Measurements from ENCODE around the gene GUCA1C.

Gene GUCA1C

GRCh38 chr3:108953700-108954099 is at the start of gene GUCA1C:
TSS of gene GUCA1C (minus strand) at chr3:108953879. CDS start at chr3:108953762, 117 bp downstream.
- DNase-seq, result no peak

GRCh38 chr3:108998436-108998835 is 44.8 kb upstream of the GUCA1C start:
- DNase-seq, result no peak

- no peak for DNase-seq
Observed at GRCh38 chr3:108985844-108986243, 32.2 kb upstream of the GUCA1C start.

- no peak for DNase-seq
Observed at GRCh38 chr3:108983051-108983450, 29.4 kb upstream of the GUCA1C start.

- no peak for DNase-seq
Observed at GRCh38 chr3:108976058-108976457, 22.4 kb upstream of the GUCA1C start.

GRCh38 chr3:108973019-108973418 is 19.3 kb upstream of the GUCA1C start:
- no peak for DNase-seq

GRCh38 chr3:108972482-108972881 is 18.8 kb upstream of the GUCA1C start:
- no peak for DNase-seq

GRCh38 chr3:108970561-108970960 is 16.9 kb upstream of the GUCA1C start:
- DNase-seq, result no peak

GRCh38 chr3:108966773-108967172 is 13.1 kb upstream of the GUCA1C start:
- no peak for DNase-seq

- no peak for DNase-seq
Observed at GRCh38 chr3:108959017-108959416, 5.3 kb upstream of the GUCA1C start.

GRCh38 chr3:108953210-108953609 is 469 bp downstream of the GUCA1C start:
- DNase-seq, result no peak

GRCh38 chr3:108951820-108952501 is 1.7 kb downstream of the GUCA1C start:
- no peak for DNase-seq

- DNase-seq, result no peak
Observed at GRCh38 chr3:108947855-108948254, 5.8 kb downstream of the GUCA1C start.

GRCh38 chr3:108946292-108947285 is 7.1 kb downstream of the GUCA1C start:
- no peak for DNase-seq

- no peak for DNase-seq
Observed at GRCh38 chr3:108940568-108941263, 13.0 kb downstream of the GUCA1C start.

GRCh38 chr3:108940166-108940565 is 13.5 kb downstream of the GUCA1C start:
- no peak for DNase-seq

- no peak for DNase-seq
Observed at GRCh38 chr3:108936924-108937689, 16.6 kb downstream of the GUCA1C start.

- DNase-seq, result no peak
Observed at GRCh38 chr3:108931035-108931434, 22.6 kb downstream of the GUCA1C start.

- no peak for DNase-seq
Observed at GRCh38 chr3:108918866-108919265, 34.8 kb downstream of the GUCA1C start.

GRCh38 chr3:108914774-108915641 is 38.7 kb downstream of the GUCA1C start:
- DNase-seq, result peak in 1 of 2 donors; percentile 56

GRCh38 chr3:108909799-108910198 is 43.9 kb downstream of the GUCA1C start:
- no peak for DNase-seq

Measured in bone marrow (tissue), 2 donors.